Smooth muscle cell (in vitro differentiated cells): ENCODE results near the gene FAM117A. TPM values are rescaled to one million over a fixed set of nuclear protein-coding genes. Genes with fewer than 3 reads are reported as not detected.
A peak's percentile ranks its signal among the peaks of the same experiment; 100 is the strongest.

ENCODE experiments used
- DNase-seq: peaks from one replicate; lab custom pipeline; 2025; ENCODE audit not compliant: unreplicated experiment; lab: John Stamatoyannopoulos, UW
- H2AFZ ChIP-seq: fragments of 200-600 bp; sonication (generic); 2 replicates; pipeline ENCODE4 v1.6.0; 2016; ENCODE audit warnings: antibody characterized with exemption, low read depth, mild to moderate bottlenecking
- H3F3A ChIP-seq: fragments of 200-600 bp; sonication (generic); 2 replicates; pipeline ENCODE4 v1.6.0; 2017; ENCODE audit warnings: antibody characterized with exemption, low read depth
- H3K27ac ChIP-seq: fragments of 200-600 bp; sonication (generic); 2 replicates; pipeline ENCODE4 v1.5.1; 2016; ENCODE audit warnings: low read depth, mild to moderate bottlenecking
- H3K27me3 ChIP-seq: fragments of 200-600 bp; sonication (generic); 2 replicates; pipeline ENCODE4 v1.6.1; 2016; ENCODE audit warnings: low read depth, mild to moderate bottlenecking
- H3K36me3 ChIP-seq: fragments of 200-600 bp; sonication (generic); 2 replicates; pipeline ENCODE4 v1.5.1; 2016; ENCODE audit warnings: low read depth
- H3K4me1 ChIP-seq: fragments of 200-600 bp; sonication (generic); 2 replicates; pipeline ENCODE4 v1.5.1; 2016; ENCODE audit warnings: low read depth
- H3K4me2 ChIP-seq: fragments of 200-600 bp; sonication (generic); 2 replicates; pipeline ENCODE4 v1.6.0; 2016; ENCODE audit warnings: mild to moderate bottlenecking
- H3K4me3 ChIP-seq: fragments of 200-600 bp; sonication (generic); 2 replicates; pipeline ENCODE4 v1.5.1; 2016; ENCODE audit warnings: mild to moderate bottlenecking
- H3K79me2 ChIP-seq: fragments of 200-600 bp; sonication (generic); 2 replicates; pipeline ENCODE4 v1.6.0; 2016; ENCODE audit warnings: low read depth, mild to moderate bottlenecking
- H3K9ac ChIP-seq: fragments of 200-600 bp; sonication (generic); 2 replicates; pipeline ENCODE4 v1.6.0; 2016; ENCODE audit warnings: low read depth
- H3K9me3 ChIP-seq: fragments of 200-600 bp; sonication (generic); replicated peaks from 2 replicates; pipeline ENCODE4 v1.5.1; 2016; ENCODE audit warnings: low read depth
- H4K20me1 ChIP-seq: fragments of 200-600 bp; sonication (generic); 2 replicates; pipeline ENCODE4 v1.6.0; 2016; ENCODE audit warnings: low read depth
- WGBS: methylation state at CpG from one replicate; pipeline ENCODE4 v1.1.7; 2016; ENCODE audit warnings: low lambda C conversion rate; 5-methylcytosine and 5-hydroxymethylcytosine counted together
- polyA plus RNA-seq: library from polyadenylated mRNA; unstranded; fragments of >200 nt; fragmentation: Nextera tagmentation; extraction: Ambion mirVana; gene quantifications from 2 replicates; pipeline ENCODE4 v1.2.1, GENCODE V29; 2016
- total RNA-seq: library from RNA; depleted of rRNA; stranded (reverse); fragments of >200 nt; gene quantifications from 2 replicates; pipeline ENCODE4 v1.2.3, GENCODE V29; 2014
- TF ChIP-seq, protein P1 (sequence below): fragments of 200-600 bp; sonication (generic); IDR thresholded peaks from 2 replicates; pipeline ENCODE4 v1.5.1; 2017; ENCODE audit warnings: borderline replicate concordance, mild to moderate bottlenecking, antibody characterized with exemption; ENCODE audit not compliant: insufficient read depth, poor library complexity, severe bottlenecking

Gene FAM117A
- total and polyA plus RNA-seq, 2 experiments from 2014 or later = 4.9 to 6.3 TPM

DNA sequence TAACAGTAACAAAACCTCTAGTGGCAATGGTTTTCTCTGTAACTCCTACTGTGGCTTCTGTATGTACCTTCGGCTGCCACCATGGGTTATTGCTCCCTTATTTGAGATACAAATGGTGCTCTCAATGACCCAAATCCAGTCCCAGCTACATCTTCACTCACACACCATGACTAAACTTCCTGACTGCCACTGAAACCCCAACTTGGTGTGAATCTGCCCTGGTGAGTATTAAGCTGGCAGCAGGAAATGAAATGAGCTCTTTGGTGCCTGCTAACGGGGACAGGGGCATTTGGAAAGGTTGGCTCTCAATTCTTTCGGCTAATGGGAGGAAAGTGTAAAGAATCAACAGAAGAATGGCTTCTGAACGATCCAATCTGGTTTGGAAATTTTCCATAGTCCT, 48.7 kb downstream of the FAM117A start:
- H3K4me3 ChIP-seq = no peak overlapping the region
- TF ChIP-seq, protein P1, sequence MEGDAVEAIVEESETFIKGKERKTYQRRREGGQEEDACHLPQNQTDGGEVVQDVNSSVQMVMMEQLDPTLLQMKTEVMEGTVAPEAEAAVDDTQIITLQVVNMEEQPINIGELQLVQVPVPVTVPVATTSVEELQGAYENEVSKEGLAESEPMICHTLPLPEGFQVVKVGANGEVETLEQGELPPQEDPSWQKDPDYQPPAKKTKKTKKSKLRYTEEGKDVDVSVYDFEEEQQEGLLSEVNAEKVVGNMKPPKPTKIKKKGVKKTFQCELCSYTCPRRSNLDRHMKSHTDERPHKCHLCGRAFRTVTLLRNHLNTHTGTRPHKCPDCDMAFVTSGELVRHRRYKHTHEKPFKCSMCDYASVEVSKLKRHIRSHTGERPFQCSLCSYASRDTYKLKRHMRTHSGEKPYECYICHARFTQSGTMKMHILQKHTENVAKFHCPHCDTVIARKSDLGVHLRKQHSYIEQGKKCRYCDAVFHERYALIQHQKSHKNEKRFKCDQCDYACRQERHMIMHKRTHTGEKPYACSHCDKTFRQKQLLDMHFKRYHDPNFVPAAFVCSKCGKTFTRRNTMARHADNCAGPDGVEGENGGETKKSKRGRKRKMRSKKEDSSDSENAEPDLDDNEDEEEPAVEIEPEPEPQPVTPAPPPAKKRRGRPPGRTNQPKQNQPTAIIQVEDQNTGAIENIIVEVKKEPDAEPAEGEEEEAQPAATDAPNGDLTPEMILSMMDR = no peak
- no peaks in the 10 kb centered on the region for H3K4me1 ChIP-seq
- H3K27ac ChIP-seq = no peak overlapping the region
- no peak overlapping the region for H2AFZ ChIP-seq
- H3K36me3 ChIP-seq = no peaks in the 10 kb centered on the region
- no peaks in the 10 kb centered on the region for H3K9me3 ChIP-seq
- H3K4me2 ChIP-seq = no peak overlapping the region
- no peaks in the 10 kb centered on the region for H3K79me2 ChIP-seq
- no peak for DNase-seq
- 90% methylated on average over 4 of the region's 4 CpGs for WGBS
- H3K9ac ChIP-seq = no peak overlapping the region
- H3F3A ChIP-seq = no peaks in the 10 kb centered on the region
- no peaks in the 10 kb centered on the region for H3K27me3 ChIP-seq
- no peaks in the 10 kb centered on the region for H4K20me1 ChIP-seq

DNA sequence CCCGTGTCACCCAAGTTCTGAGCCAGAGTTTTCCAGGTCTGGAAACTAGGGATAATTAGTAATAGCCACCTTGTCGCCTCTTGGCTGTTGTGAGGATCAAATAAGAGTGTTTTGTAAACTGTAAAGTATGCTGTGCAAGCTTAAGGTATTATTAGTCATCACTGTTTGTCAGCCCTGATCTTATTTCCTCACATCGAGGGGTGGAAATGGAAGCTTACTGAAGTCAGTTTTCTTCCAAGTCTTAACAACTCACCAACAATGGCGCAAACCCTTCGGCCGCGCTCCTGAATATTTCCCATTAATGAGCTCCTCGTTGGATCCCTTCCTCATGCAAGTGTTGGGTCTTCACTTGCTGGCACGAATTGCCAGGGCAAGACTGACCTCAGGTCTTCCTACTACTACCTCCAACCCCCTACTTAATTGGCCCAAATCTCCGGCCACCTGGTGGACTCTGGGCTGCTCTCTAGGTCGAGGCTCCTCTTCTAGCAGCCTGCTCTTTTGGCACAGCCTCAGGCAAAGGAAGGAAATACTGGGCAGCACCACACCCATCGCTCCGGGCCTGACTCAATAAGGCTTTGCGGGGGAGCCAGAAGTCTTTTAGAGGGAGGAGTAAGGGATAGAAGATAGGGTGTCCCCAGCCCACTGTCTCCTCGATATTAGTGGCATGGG, 55.3 kb downstream of the FAM117A start:
- H3K9ac ChIP-seq = no peak overlapping the region

DNA sequence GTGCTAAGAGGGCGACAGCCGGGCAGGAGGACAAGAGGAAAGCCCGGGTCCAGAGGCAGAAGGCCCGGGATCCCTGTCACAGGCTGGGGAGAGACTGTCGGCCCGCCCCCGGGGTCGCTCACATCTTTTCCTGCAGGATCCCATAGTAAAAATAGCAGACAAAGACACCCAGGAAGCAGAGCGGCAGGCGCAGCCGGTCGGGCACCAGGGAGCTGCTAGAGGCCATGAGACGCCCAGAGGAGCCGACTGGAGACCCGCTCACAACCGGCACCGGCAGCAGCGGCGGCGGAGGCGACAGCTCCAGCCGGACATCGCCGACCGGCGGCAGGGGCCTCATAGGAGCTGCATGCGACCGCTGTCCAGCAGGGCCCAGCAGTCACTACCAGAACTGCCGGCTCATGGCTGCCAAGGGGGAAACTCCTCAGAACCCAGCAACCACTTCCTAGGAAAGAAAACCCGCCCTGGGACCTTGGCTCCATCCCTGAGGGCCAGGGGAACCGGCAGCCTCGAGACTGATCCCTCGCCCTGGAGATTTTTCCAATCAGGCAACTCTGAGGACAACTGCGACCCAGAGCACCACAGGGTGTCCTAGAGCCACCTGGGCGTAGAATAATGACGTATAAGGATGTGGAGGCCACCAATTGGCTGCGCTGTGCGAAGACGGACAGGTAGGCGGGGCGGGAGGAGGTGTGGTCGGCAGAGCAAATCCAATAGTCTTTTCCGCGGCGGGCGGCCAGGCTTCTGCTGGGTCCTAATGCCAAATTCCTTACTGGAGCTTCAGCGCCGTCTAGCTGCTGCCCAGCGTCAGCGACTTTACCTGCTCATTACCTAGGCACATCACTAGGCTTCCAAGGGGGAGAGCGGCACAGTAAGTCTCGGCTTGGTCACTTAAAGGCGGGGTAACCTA, 56.1 kb downstream of the FAM117A start, which contains the start of gene SLC35B1:
SLC35B1 (minus strand) TSS at position 357 of the 907 bp plus-strand sequence; CDS start at position 226, 131 bp downstream.
- H3K36me3 ChIP-seq = no peaks in the 10 kb centered on the region
- peak within 1 kb of the TSS; percentile 86 for H3K27ac ChIP-seq
- peak within 1 kb of the TSS; percentile 94 for H3K9ac ChIP-seq
- peaks cover 13% of the 10 kb centered on the region for H3K79me2 ChIP-seq
- H3K4me1 ChIP-seq = peaks cover 6% of the 10 kb centered on the region
- H3K27me3 ChIP-seq = no peaks in the 10 kb centered on the region
- H4K20me1 ChIP-seq = no peaks in the 10 kb centered on the region
- H3K4me2 ChIP-seq = peak within 1 kb of the TSS; percentile 94
- H3K9me3 ChIP-seq = no peaks in the 10 kb centered on the region
- peak; percentile 92 for DNase-seq
- peak within 1 kb of the TSS; percentile 92 for H2AFZ ChIP-seq
- TF ChIP-seq, protein P1 = peak; percentile 43
- 1% methylated on average over 53 of the region's 53 CpGs for WGBS
- H3F3A ChIP-seq = peaks cover 3% of the 10 kb centered on the region
- peak within 1 kb of the TSS; percentile 77 for H3K4me3 ChIP-seq

More for the DNA sequence above, 55.3 kb downstream of the FAM117A start:
- Histone ChIP-seq H3K79me2 (peaks cover 13% of the 10 kb centered on the region), H3K4me3 (peak overlapping the region; percentile 77), H4K20me1 (no peaks in the 10 kb centered on the region), H3F3A (peaks cover 3% of the 10 kb centered on the region), H3K4me1 (peaks cover 6% of the 10 kb centered on the region), H3K36me3 (no peaks in the 10 kb centered on the region), H3K4me2 (peak overlapping the region; percentile 88), H2AFZ (peak overlapping the region; percentile 92), H3K9me3 (no peaks in the 10 kb centered on the region), H3K27me3 (no peaks in the 10 kb centered on the region), H3K27ac (no peak overlapping the region)
- DNase-seq = no peak
- 73% methylated on average over 15 of the region's 15 CpGs for WGBS
- TF ChIP-seq, protein P1 = no peak
